Esophagus squamous epithelium (tissue), 4 donors: ENCODE measurements around the gene WWOX.

Experiments
- CTCF ChIP-seq, 6 experiments: fragments of 450-650 bp in 4 of 6; fragments of 200-600 bp in 2 of 6; sonication (generic) in 2 of 6; IDR thresholded peaks; one replicate each; pipeline ENCODE4 v1.5.1; 2016 to 2019; ENCODE audit warnings: antibody characterized with exemption in 6 of 6, mild to moderate bottlenecking in 4 of 6, moderate library complexity in 4 of 6
- POLR2A ChIP-seq, 4 donors: fragments of 450-650 bp; IDR thresholded peaks; one replicate each; pipeline ENCODE4 v1.6.1; 2017; ENCODE audit warnings: antibody characterized with exemption in 4 of 4, mild to moderate bottlenecking in 4 of 4, moderate library complexity in 3 of 4

GRCh38 chr16:78362524-78363135 lies 263.2 kb downstream of the WWOX start:
- TF ChIP-seq CTCF (IDR thresholded peaks at IDR 0.05) (no peak), POLR2A (IDR thresholded peaks at IDR 0.05) (no peak)
